CD4-positive, alpha-beta T cell treated with Interleukin-17A for 1 hour (primary cell): ENCODE results near the gene PTPRM.
"Not testable (repeated sequence)": the region's sequence is repeated elsewhere in the genome, so short reads cannot be mapped to it uniquely, and the experiment has no call there.

Experiments used
- DNase-seq: peaks from one replicate; pipeline ENCODE4 v3.0.0-alpha.2; 2020

The PTPRM gene

GRCh38 chr18:7729868-7730267 is 162.8 kb downstream of the PTPRM start:
- no peak for DNase-seq

DNA sequence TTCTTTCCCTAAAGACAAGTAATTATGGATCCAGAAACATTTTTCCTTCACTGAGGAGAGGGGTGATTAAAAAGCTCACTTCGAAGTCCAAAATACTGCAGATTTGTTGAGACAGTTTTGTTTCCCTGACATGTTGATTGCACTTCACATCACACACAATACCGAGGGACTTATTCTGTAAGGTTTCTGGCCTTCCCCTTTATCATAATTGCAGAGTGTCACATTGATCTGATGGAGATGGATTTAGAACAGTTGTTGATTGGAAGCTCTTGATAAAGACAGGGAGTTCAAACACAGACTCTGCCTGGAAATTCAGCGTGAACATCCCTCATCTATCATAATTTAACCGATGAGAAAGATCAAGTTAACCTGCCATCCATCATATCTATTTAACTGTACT is 163.6 kb downstream of the PTPRM start:
- no peak for DNase-seq

- no peak for DNase-seq
Observed at GRCh38 chr18:7733642-7734041, 166.5 kb downstream of the PTPRM start.

- no peak for DNase-seq
Observed at GRCh38 chr18:7735196-7735595, 168.1 kb downstream of the PTPRM start.

DNA sequence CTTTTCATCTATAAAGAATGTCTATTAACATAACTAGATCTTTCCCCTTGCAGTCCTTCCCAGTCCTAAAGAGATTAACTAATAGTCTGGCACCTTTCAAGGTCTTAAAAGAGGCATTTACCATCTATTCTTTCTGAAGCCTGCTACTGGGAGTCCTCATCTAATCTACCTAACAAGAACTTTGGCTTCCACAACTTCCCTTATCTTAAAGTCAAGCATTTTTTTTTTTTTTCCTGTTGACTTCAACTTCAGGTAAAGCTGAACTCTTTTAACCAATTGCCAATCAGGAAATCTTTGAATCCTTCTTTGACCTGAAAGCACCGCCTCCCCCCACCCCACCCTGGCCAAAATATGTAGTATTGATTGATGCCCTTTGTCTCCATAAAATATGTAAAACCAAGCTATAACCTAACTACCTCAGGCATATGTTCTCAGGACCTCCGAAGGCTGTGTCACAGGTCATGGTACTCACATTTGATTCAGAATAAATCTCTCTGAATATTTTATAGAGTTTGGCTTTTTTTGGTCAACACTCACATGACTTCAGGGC is 168.6 kb downstream of the PTPRM start:
- no peak for DNase-seq

DNA sequence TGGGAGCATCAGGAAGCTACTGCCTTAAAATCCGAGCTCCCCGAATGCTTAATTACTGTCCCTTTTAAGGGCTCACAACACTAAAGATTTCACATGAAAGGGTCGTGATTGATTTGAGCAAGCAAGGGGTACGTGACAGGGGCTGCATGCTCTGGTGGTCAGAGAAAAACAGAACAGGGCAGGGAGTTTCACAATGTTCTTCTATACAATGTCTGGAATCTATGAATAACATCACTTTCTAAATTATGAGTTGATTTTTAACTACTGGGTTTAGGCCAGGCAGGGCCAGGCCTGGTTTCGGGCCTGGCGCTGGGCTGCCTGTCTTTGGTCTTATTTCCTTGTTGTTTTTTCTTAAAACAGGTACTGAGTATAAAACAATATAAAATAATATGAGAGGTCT is 169.4 kb downstream of the PTPRM start:
- not testable (repeated sequence) for DNase-seq

DNA sequence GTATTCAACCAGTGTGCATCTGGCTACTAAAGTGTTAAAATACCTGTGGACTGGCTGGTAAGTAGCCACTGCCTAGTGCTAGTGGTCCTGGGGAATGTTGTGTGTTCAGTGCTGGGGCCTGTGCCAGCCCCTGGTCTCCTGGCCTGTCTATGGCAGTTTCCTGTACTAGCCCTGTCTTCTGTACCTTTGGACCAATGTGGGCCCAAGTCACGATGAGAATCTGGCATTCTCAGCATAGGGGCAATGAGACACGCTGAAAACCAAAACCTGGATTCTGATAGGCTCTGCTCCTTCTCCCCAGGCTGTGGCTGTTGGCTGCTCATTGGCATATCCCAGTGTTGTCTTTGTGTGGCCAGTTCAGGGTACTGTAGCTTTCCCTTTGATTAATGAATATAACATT is 170.4 kb downstream of the PTPRM start:
- no peak for DNase-seq

DNA sequence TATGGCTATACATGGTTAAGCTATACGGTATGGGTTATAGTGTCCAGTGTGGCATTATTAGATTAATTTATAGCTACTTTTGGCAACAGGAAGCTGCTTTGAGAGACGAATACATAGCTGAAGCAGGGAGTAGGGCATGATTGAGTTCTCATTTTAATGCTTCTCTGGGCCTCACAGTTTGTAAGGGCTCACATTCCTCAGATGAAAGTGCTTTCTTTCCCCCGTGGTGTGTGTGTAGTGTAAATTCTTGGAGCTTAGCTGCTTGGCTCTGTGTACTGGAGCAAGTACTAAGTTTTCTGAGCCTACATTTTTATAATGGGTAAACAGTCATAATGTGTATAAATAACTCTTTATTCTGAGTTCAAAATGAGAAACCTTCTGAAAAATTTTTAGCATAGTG is 173.7 kb downstream of the PTPRM start:
- no peak for DNase-seq

DNA sequence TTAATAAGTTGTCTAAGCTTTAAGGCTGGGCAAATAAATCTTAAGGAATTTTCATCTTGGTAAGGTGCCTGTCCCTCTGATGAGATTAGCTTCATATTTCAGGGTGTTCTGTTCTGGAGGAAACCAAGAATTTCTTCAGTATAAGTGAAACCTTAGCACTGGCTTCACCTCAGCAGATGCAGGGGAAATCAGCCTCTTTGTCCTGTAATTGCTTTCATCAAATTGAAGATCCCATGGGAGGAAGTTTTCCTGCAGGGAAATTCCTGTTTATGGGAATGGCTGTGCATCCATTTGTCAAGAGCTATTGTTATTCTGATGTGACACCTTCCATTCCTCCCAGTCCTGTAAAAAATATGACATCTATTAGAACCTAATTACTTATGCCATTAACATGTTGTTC is 174.5 kb downstream of the PTPRM start:
- DNase-seq: no peak

DNA sequence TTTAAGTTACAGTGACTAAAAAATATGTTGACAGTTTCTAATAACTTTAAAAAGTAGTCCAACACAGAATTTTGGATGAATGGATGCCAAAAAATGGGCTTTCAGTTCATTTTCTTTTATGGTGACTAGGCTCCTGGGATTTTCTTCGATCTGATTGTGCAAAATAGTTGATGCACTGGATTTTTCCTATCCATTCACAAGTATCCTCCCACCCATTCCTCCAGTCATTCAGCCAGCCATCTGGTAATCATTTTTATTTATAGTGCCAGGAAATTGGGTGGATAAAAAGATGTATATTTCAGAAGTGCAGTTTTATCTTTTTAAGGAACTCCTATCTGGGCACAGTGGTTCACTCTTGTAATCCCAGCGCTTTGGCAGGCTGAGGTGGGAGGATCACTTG is 175.1 kb downstream of the PTPRM start:
- DNase-seq: no peak

DNA sequence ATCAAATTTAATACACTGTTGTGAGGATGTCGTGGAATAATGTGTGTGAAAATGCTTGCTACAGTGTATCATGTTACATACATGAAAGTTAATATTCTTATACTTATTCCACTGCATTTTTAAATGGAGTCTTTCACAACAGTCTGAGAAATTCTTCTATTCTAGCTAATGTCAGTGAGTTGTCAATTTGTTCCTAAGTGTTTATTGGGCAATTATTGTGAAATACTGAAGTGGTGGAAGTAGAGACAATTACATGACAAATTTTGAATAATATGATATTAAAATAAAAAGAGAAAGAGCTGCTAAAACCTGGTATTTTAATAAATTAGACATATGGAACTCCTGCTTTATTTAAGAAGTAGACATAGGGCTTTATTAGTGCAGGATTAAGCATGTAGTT is 176.1 kb downstream of the PTPRM start:
- DNase-seq: no peak

DNA sequence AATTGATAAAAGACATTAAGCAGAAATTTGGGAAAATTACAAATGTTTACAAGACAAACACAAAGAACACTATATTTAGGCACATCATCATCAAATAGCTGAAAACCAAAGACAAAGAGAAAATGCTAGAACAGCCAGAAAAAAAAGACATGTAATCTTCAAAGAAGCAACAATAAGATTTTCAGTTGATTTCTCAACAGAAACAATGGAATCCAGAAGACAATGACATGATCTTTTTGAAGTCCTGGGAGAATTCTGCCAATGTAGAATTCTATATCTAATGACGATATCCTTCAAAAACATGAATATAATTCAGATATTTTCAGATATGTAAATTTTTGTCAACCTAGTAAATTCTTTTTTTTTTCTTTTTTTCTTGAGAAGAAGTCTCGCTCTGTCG is 179.0 kb downstream of the PTPRM start:
- DNase-seq: no peak

DNA sequence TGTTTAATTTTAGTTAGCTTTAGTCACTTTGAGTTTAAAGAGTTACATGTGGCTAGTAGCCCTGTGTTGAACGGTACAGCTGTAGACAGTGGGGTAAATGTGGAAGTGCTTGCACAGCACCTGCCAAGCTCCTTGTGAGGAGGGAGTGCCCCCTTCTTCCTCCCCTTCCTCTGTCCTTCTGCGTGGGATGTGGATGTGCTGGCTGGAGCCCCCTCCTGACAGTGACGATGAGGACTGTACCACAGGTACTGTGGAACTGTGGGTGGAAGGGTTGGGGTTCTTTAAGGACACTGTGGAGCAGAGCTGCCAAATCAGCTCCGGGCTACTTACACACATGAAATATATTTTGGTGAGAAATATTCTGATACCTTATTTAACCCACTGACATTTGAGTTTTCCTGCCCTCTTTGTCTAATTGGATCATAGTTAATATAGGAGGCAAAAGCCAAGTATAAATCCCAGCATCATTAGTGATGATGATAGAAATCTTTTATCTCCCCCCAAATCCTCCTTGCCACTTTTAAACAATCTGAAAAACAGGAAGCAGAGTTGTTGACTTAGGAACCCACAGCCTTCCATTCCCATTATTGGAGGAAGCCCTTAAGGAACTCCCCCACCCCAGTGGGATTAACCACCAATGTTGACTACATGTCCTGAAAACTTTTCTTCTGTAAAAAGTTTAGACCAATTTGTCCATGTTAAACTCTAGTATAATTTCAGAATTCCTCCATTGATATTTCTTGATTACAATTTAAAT is 181.3 kb downstream of the PTPRM start:
- DNase-seq: no peak

DNA sequence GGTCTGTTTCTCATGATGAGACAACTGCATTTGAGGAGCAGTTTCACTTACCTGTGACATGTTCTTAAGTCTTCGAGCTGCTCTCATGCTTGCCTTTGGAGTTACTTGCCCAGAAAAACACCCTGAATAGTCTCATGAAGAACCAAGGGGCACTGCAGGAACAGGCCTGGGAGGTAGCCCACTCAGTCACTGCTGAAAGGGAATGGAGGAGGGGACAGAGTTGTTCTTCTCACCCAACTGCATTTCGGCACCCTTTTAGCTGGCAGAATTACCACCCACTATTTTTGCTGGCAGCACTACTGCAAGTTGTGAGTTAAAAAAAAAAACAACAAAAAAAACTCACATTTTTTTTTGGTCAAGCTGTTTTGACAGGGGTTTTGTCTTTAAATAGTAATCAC is 181.9 kb downstream of the PTPRM start:
- DNase-seq: no peak

DNA sequence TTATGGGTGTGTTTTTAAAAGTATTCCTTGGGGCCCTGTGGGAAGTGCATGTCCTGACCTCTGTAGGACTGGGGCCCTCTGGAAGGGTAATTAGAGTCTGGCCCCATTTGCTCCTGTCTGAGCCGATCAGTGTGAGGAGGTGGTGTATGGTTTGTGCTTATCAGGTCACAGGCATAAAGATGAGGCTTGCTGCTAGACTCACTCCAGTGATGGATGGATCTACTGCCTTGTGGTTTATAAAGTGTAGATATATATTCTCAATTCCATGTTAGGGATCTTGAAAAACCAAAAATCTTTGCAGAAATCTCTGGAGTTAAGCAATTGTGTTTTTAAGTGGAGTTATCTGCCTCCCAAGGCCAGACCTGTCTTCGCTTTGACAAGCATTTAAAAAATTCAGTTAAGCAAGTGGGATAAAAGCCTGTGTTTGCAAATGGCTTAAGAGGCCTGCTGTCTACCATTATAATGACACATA is 182.4 kb downstream of the PTPRM start:
- no peak for DNase-seq

GRCh38 chr18:7750095-7750663 is 183.1 kb downstream of the PTPRM start:
- DNase-seq: no peak

- no peak for DNase-seq
Observed at GRCh38 chr18:7750966-7751365, 183.8 kb downstream of the PTPRM start.

DNA sequence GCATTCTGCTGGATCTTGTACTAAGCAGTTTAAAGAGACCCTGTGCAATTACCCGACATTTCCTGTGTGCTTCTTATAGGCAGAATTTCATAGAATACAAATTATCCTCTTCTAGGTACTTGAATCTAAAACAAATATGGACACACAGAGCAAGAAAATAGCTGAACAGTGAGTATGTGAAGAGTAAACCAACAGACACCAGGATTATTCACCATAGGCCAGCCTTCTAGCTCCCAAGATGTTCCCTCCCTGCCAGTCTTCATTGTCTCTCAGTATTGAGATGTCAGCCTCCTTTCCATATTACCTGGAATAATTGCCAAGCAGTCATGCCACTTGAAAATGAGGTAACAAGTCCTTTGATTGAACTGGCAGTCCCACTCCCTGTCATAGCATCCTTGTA is 187.1 kb downstream of the PTPRM start:
- no peak for DNase-seq

DNA sequence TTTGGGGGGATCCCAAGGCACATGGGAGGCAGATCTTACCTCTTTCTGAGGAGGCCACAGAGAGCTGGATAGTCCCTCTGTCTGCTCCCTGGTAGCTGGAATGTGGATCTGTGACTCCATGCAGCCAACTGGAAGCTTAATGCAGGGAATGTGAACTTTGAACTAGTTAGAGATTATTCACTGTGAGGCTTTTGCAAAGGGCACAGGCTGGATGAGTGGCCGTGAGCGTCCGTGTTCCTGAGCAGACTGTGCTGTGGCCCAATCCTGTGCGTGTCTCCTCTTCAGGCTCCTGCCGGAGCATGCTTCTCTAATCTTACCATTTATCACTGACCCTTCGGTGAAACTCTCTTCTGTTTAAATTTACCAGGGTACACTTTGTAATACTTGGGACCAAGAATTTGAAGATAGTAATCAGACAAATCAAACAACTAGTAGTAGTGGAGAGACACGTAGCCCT is 187.6 kb downstream of the PTPRM start:
- no peak for DNase-seq

DNA sequence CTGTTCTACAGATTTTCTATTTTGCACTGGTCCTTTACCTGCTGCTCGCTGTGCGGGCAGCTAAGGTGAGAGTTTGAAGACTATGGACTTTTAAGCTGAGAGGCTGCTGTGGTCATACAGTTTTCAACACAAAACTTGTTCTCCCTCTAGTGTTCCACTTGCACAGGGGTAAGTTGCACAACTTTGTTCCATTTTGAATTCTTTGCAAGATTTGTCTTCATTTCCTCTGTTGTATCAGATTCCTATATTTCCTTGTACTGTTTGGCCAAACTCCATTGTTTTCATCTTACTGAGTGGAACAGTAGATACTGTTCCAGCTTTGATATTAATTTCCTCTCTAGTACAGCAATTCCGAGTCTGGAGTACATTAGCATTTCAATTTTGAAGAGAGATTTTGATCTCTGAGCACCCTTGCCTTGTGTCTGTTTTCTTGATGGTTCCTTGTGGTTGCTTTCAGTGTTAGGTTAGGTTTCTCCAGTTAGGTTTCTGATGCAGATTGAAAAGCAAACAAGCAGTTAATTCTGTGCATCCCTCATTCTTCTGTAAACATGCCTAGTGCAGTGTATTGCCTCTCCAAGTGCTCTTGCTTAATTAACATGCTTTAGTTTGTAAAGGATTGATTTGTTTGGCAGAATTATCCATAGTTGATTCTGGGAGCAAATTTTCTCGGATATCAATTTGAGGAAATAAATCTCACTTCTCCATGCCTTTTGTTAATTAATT is 188.8 kb downstream of the PTPRM start:
- DNase-seq: no peak

DNA sequence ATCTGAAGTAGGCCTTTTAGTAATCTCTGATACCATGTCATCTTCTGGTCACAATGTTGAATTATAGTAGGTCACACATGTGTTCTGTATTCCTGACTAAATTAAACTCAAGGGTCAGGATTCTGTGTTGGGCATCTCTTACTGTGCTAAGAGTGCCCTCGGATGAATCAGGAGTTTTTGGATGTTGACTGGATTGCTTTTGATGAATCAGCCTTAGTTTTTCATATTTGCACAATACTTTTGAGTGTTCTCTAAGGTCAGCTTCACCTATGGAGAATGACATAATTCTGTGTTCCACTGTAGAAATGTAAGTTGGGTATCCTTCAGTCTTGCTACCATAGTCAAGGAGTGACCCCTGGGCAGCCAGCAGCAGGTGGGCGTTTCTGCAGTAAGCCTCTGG is 190.1 kb downstream of the PTPRM start:
- no peak for DNase-seq

- DNase-seq: no peak
Observed at GRCh38 chr18:7758764-7759163, 191.6 kb downstream of the PTPRM start.
